HG02970 (cell line): ENCODE measurements around the gene TRAPPC12.
"Not testable (repeated sequence)": the region's sequence is repeated elsewhere in the genome, so short reads cannot be mapped to it uniquely, and the experiment has no call there.

ENCODE experiments used
- ATAC-seq: cut with Tn5 transposase; IDR thresholded peaks from one replicate; pipeline ENCODE4 v1.9.1; 2021; ENCODE audit warnings: mild to moderate bottlenecking, moderate library complexity, moderate number of reproducible peaks; ENCODE audit not compliant: unreplicated experiment, low FRiP score

The TRAPPC12 gene

DNA sequence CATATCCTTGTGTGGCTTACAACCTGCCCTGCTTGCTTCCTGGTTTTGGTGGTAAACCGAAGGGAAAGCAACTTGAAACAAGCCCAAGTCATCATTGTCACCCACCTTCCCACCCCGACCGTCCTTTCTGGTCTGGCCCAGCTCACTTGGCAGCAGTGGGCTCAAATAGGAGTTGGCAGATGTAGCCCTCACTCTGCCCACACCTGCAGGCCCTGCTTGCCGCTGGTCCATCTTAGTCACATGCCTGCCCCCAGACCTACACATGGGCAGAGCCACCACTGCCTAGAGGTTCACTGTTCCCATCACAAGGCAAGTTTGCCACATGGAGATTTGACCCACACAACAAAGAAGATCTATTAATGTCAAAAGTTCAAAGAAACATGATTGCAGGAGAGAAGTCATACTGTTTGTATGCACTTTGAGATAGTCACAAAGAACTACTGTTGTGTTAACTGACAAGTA, 11.2 kb upstream of the TRAPPC12 start:
- no peak for ATAC-seq

DNA sequence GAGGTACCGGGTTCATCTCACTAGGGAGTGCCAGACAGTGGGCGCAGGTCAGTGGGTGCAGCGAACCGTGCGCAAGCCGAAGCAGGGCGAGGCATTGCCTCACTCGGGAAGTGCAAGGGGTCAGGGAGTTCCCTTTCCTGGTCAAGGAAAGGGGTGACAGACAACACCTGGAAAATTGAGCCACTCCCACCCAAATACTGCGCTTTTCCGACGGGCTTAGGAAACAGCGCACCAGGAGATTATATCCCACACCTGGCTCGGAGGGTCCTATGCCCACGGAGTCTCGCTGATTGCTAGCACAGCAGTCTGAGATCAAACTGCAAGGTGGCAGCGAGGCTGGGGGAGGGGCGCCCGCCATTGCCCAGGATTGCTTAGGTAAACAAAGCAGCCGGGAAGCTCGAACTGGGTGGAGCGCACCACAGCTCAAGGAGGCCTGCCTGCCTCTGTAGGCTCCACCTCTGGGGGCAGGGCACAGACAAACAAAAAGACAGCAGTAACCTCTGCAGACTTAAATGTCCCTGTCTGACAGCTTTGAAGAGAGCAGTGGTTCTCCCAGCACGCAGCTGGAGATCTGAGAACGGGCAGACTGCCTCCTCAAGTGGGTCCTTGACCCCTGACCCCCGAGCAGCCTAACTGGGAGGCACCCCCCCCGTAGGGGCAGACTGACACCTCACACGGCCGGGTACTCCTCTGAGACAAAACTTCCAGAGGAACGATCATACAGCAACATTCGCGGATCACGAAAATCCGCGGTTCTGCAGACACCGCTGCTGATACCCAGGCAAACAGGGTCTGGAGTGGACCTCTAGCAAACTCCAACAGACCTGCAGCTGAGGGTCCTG, 9.9 kb upstream of the TRAPPC12 start:
- not testable (repeated sequence) for ATAC-seq

DNA sequence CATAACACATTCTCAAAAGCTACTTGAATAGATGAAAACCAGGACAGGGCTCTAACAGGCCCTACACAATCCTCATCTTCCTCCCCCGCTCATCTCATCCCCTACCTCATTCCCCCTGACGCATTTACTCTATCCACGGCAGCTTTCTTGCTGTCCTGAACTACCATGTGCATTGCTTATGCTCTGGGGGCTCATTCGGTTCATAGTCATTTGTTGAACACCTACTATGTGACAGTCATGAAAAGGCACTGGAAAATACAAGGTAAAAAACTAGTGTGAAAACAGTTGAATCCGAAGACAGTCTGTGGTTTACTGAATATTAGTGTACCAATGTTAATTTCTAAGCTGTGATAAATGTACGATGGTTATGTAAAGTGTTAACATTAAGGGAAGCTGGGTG, 2.7 kb upstream of the TRAPPC12 start:
- ATAC-seq: no peak

DNA sequence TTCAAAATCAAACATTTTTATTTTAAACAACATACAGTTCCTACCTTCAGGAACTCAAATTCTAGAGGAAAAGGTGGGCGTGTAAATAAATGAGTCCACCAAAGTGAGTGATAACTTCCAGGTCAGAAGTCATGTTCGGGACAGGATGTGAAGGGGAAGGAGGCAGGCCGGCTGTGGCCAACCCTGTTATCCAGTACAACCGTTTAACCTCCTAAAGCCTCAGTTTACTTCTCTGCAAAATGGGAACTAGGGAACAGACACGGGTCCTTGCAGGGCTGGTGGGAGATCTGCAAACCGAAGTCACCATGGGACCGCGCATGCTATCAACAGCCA, 2.2 kb upstream of the TRAPPC12 start:
- peak; percentile 11 for ATAC-seq

DNA sequence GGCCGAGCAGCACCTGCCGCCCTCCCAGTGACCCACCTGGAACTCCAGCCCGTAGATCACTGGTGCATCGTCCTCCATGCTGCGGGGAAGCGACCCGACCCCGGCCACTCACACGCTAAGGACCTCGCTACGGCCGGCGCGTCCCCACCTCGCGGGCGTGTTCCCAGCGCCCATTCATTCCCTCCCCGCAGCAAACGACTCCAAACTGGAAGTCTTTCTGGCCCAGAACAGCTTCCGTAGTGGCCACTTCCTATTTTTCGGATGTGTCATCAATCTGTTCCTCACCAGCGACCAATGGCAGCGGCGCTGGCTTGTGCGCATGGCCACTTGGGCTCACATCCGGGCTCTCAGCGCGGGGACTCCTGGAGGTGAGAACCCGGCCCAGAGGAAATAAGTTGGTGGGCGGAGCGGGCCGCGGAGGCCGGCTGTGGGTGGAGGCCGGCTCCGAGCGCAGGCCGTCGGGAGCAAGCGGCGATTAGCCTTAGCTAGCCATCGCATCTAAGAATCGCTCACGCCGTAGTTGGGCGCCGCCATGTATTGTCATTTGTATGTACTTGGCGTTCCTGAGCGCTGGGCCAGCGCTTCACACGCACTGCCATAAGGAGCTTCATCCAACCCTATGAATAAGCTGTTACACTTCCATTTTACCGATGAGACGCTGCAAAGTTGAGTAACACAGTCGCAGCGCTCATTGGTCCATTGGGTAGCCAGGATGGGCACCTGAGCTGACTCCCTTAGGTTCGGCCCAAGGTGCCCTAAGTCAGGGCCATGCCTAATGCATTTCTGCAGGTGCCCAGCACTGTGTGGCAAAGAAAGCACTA, 1.7 kb upstream of the TRAPPC12 start, which contains the start of gene EIPR1:
Gene EIPR1, minus strand, starts transcription at position 207 of the 821 bp plus-strand sequence. Its CDS starts 129 bp downstream, at position 78.
- peak; percentile 83 for ATAC-seq

DNA sequence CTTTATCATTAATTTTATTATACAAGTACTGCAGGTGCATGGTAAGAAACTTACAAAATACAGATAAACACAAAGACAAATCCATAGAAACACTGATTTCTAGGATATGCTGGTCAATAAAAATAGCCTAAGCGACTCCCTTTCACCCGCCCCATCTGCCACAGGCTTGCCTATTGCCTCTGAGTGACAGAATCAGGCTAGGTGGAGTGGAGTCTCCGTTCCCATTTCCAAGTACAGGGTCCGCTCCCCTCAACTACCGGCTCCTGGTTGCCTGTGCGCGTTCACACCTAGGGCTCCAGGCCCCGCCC, 201 bp upstream of the TRAPPC12 start:
- no peak for ATAC-seq

DNA sequence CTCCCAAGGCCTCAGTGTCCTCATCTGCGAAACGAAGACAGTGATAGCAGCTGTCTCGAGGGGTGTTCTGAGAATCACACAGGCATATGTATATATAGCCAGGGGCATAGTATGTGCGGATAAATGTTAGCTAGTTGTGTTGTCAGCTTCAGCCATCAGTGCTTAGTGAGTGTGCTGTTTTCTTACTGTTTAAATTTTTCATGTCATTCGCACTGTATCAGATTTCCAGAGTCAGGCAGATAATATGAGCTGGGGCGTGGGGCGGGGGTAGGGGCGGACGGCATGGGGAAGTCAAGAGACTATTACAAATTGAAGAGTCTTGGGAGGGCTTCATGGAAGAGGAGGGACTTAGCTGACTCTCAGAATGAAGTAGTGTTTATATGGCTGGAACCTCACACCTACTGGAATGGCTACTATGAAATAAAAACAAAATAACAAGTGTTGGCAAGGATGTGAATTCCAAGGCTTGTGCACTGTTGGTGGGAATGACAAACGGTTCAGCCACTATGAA, 7.0 kb downstream of the TRAPPC12 start:
- no peak for ATAC-seq

DNA sequence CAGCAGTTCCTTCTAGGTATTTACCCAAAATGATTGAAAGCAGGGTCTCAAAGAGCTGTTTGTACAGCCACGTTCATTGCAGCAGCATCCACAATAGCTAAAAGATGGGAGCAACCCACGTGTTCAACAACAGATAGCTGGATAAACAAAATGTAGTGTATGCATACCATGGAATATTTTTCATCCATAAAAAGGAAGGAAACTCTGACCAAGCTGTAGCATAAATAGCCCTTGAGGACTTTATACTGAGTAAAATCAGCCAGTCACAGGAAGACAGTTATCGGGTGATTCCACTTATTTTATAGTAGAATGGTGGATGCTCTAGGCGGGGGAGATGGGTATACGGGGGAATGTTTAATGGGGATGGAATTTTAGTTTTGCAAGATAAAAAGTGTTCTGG, 7.5 kb downstream of the TRAPPC12 start:
- no peak for ATAC-seq

DNA sequence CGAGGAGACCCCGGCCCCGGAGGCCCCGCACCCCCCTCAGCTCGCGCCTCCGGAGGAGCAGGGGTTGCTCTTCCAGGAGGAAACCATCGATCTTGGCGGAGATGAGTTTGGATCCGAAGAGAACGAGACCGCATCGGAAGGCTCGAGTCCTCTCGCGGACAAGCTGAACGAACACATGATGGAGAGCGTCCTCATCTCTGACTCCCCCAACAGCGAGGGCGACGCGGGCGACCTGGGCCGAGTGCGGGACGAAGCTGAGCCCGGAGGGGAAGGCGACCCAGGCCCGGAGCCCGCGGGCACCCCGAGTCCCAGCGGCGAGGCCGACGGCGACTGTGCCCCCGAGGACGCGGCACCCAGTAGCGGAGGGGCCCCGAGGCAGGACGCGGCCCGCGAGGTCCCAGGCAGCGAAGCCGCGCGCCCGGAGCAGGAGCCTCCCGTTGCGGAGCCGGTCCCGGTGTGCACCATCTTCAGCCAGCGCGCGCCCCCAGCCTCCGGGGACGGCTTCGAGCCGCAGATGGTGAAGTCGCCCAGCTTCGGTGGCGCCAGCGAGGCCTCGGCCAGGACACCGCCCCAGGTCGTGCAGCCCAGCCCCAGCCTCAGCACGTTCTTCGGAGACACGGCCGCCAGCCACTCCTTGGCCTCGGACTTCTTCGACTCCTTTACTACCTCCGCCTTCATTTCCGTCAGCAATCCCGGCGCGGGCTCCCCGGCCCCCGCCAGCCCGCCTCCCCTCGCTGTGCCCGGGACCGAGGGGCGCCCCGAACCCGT, 8.3 kb downstream of the TRAPPC12 start:
- ATAC-seq: no peak

DNA sequence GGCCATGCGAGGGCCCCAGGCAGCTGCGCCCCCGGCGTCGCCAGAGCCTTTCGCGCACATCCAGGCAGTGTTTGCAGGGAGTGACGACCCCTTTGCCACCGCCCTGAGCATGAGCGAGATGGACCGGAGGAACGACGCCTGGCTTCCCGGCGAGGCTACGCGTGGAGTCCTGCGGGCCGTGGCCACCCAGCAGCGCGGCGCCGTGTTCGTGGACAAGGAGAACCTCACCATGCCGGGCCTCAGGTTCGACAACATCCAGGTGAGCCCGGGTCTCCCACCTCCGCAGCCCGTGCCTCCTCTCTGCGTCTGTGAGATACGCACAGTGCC, 8.9 kb downstream of the TRAPPC12 start:
- ATAC-seq: no peak

DNA sequence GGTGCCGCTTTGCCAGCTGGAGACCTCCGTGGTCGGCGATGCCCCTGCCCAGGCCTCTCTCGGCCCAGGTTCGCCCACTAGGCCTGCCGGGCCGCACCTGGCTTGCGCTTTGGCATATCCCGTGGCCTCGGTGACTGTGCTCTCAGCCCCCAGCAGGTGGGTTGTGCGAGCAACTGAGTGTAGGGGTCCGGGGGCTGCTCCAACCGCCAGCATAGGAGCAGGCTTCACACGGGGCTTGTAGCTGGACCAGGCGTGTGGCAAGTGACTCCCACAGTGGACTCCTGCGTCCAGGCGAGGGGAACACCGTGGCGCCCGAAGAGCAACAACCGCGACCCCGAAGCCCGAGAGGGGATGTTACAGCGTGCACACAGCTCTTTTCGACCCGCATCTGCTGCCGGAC, 9.7 kb downstream of the TRAPPC12 start:
- ATAC-seq: no peak

DNA sequence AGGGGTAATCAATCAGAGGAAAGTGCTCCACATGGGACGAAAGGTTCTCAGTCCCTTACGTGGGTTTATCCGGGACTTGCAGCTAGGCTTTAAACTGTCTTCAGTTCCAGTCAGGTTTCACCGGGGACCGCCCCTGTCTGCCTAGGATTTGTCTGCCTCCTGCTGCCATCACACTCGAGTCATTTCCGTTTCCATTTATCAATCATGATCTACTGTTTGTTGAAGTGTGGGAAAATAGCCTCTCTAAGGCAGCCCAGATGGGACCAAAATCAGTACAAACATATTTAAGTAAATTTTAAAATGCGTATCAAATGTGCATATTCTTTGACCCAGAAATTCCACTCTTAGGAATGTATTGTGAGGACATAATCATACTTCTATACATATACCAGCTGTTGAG, 10.5 kb downstream of the TRAPPC12 start:
- ATAC-seq: no peak

DNA sequence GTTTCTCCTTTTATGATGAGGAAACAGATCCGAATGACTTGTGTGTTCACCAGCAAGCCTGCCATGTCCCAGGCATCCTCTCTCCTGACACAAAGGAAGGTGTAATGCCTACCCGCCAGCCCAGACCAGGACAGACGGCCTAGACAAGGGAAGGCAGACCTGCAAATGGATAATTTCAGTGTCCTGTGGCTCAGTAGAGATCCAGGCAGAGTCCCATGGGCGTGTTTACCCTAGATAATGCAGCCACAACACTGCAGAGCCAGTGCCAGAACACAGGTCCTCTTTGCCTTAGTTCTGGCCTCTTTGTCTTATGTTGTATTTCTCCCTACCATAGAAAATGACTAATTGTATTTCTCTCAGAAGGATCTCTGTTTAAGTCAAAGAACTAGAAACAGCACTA, 12.7 kb downstream of the TRAPPC12 start:
- no peak for ATAC-seq

DNA sequence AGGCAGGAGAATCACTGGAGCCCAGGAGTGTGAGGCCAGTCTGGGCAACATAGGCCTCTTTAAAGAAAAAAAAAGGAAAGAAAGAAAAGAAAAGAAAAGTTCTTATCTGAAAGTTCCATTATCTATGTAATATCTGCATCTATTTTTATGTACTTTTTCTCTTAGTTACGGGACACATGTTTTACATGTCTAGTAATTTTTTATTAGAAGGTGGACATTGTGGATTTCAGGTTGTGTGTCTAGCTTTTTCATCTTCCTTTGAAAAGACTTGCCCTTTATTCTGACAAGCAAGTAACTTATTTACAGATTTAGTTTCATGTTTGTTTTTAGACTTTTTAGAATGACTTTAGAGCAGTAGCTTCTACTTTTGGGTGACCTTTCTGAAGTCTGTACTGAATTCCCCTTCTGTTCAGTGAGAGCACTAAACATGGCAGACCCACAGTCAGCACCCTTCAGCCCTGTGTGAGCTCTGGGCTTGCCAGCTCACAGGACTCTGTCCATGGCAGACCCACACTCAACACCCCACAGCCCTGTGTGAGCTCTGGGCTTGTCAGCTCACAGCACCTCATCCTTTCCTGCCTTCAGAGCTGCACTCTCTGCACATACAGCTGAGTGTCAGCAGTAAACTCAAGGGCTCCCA, 17.5 kb downstream of the TRAPPC12 start:
- no peak for ATAC-seq

DNA sequence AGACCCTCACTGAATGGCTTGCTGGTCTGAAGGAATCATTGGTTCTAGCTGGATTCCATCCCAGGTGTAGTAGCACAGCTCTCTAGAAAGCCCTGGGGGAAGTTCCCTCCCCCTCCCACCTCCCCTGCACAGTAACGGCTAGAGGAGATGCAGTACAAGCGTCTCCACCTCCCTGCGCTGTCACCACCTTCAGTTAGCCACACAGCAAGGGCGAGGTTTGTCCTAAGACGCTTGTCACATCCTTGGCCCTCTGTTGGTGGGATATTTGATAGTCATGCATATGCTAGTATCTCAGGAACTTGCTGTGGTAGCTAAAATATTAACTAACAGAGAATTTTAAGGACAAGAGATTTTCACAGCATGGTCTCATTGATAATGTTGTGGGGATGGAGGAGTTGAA, 19.4 kb downstream of the TRAPPC12 start:
- ATAC-seq: no peak

DNA sequence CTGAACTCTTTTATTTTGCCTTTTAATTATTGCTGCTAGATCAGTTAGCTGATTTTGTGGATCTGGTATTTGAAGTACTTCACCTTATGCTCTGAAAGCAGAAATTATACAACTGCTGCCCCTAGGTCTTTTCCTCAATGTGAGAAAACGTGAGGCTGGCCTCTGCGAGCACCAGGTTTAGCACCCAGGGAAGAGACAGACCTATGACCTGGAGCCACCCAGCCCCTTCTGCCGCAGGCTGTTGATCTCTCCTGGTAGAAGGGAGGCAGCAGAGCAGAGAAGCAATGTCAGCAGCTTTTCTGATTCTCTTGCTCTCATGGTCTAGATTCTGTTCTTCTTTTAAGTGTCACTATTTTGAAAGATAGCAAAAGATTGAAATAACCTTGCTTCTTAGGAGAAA, 19.9 kb downstream of the TRAPPC12 start:
- ATAC-seq: no peak

DNA sequence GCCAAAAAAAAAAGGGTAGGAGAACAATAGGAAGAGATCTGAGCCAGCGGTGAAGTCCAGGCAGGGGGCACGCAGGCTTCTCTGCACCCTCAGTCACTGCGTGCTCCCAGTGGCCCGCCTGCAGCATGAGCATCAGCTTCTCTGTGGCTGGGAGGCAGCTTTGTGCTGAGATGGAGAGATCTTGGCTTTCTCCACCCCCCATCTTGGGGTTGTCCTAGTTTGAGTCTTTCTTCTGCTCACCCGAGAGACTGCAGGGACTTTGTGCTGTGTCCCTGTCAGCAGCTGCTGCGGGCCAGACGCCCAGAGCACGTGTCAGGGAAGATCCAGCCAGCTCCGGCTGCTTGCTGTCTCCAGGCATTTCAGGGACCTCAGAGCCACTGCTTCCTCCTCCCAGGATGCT, 20.3 kb downstream of the TRAPPC12 start:
- ATAC-seq: no peak

DNA sequence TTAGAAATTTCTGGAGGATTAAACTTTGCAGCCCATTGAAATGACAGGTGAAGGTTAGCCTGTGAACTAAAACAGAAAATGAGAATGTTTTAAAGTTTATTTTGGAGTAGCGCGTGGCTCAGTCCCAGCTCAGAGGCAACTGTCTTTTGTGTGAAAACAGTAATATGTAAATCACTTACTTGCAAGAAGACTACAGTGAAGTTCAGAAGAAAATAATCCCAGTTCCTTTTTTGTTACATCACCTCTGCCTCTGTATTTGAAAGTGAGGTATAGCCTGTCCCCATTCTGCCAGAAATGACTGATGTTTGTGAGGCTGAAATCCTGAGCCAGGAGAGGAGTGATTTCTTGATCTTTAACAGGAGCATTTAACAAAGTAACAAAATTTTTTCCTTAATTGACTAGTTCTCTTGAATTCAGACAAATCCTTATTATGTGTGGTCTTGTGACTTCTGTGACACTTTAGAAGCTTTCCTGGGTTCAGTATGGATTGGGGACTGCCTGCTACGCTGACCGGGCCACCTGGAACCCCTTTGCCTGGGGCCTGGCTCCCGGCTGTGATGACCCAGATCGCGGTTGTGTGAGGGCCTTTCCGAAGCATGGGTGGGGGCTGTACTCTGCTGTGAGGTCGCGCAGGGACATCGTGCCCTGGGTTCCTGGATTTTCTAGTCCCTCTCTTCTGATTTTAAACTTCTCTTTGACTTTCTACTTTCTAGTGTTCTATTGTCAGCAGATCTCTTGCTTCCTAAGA, 24.3 kb downstream of the TRAPPC12 start:
- peak; percentile 90 for ATAC-seq

DNA sequence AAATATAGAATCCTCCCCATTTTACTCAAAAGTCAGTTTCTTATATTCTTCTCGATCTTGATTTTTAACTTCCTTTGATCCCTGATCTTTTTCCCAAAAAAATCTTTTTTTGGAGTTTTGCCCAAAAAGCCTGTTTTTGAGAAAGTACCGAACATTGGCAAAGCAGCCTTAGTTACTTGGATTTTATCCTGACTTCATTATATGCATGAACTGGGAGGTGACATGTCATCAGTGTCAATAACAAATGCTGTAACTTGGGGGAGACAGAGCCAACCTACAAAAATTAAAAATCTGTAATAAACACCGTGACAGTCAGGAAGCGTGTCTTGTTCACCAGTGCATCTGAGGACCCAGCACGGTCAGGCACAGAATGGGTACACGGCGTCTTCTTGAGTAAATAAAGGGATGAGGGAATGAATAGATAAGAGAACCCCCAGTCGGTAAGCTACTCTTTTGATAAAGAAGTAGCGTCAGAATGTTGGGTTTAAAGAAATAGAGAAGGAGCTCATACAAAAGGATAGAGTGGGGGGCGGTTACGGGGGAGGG, 24.9 kb downstream of the TRAPPC12 start:
- no peak for ATAC-seq

DNA sequence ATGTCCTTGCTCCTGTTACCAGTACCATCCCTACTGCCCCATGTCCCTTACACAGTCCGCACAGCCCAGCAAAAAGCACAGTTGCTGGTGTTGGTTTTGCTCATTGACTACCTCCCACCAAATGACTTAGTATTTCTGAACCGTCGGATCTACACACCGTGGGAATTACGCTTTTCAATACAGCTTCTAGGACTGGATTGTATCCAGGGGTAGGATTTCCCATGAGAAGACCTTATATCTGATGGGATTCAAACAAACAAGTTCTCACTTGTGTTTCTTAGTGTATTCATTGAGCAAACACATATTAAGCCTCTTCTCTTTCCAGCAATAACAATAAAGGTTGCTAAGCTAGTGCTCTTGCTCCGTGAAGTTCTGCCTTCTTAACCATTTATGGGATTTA, 25.8 kb downstream of the TRAPPC12 start:
- no peak for ATAC-seq
